Testis (tissue), 2 donors: Measurements from ENCODE around the gene C17orf100.

Experiments used
- CTCF ChIP-seq, 3 experiments: fragments of 450-650 bp in 2 of 3; fragments of 200-600 bp in 1 of 3; sonication (generic) in 1 of 3; IDR thresholded peaks; one replicate each; pipeline ENCODE4 v1.5.1; 2016 to 2019; ENCODE audit warnings: antibody characterized with exemption in 3 of 3, mild to moderate bottlenecking in 2 of 3, moderate library complexity in 1 of 3
- POLR2A ChIP-seq: fragments of 450-650 bp; IDR thresholded peaks from one replicate; pipeline ENCODE4 v1.6.1; 2017; ENCODE audit warnings: antibody characterized with exemption, mild to moderate bottlenecking, moderate library complexity

GRCh38 chr17:6691546-6691945, 40.0 kb downstream of the C17orf100 start:
- TF ChIP-seq CTCF (IDR thresholded peaks at IDR 0.05): no peak
- TF ChIP-seq POLR2A: no peak
